Measurements from ENCODE around the gene SNX9.

- no peak for TF ChIP-seq ZNF592 (IDR thresholded peaks at IDR 0.05)
- no peak for TF ChIP-seq YBX1 (IDR thresholded peaks at IDR 0.05)
- TF ChIP-seq MYC (IDR thresholded peaks at IDR 0.05; ENCODE audit: insufficient read depth, insufficient read length, insufficient replicate concordance, low read length, severe bottlenecking), result no peak
- TF ChIP-seq SP1 (IDR thresholded peaks at IDR 0.05; ENCODE audit: low read depth, low read length), result no peak
- no peak for TF ChIP-seq RAD21 (IDR thresholded peaks at IDR 0.05; ENCODE audit: insufficient read depth, low read depth, low read length)
- no peak for TF ChIP-seq ZNF207 (IDR thresholded peaks at IDR 0.05; ENCODE audit: borderline replicate concordance)
- TF ChIP-seq MTA2 (IDR thresholded peaks at IDR 0.05; ENCODE audit: low read depth), result no peak
Measured at GRCh38 chr6:157795841-157796240, 27.2 kb upstream of the SNX9 start.
